Progenitor cell of endocrine pancreas (in vitro differentiated cells): ENCODE measurements around the gene NFE2L2. TPM values are rescaled to one million over a fixed set of nuclear protein-coding genes. Genes with fewer than 3 reads are reported as not detected.

Source experiments
- DNase-seq: peaks from one replicate; pipeline ENCODE4 v3.0.0; 2021; ENCODE audit warnings: low spot score; ENCODE audit not compliant: unreplicated experiment
- H3K27ac Mint-ChIP-seq: 2 replicates; pipeline ENCODE4 v1.8.0; 2021; ENCODE audit warnings: mild to moderate bottlenecking, moderate library complexity, mixed read lengths
- H3K27me3 Mint-ChIP-seq: 2 replicates; pipeline ENCODE4 v1.8.0; 2021; ENCODE audit warnings: mixed read lengths
- H3K36me3 Mint-ChIP-seq: 2 replicates; pipeline ENCODE4 v1.8.0; 2022; ENCODE audit warnings: mixed read lengths; ENCODE audit not compliant: insufficient read depth
- H3K4me1 Mint-ChIP-seq: 2 replicates; pipeline ENCODE4 v1.8.0; 2021; ENCODE audit warnings: low read depth, mixed read lengths
- H3K4me3 Mint-ChIP-seq: 2 replicates; pipeline ENCODE4 v1.8.0; 2021; ENCODE audit warnings: low read depth, mild to moderate bottlenecking, moderate library complexity, mixed read lengths
- H3K9me3 Mint-ChIP-seq: 2 replicates; pipeline ENCODE4 v1.8.0; 2021; ENCODE audit warnings: low read depth, mixed read lengths
- total RNA-seq: library from RNA; stranded (reverse); gene quantifications from 2 replicates; pipeline ENCODE4 v1.2.1, GENCODE V29; 2021
- TF ChIP-seq, protein P1 (sequence below): fragments of 200-600 bp; sonication (generic); IDR thresholded peaks from one replicate; pipeline ENCODE4 v1.5.0; 2021; ENCODE audit warnings: antibody characterized with exemption, mild to moderate bottlenecking; ENCODE audit not compliant: unreplicated experiment

NFE2L2 gene
- total RNA-seq, 1 donor from 2014 or later, result 59.1 TPM

DNA sequence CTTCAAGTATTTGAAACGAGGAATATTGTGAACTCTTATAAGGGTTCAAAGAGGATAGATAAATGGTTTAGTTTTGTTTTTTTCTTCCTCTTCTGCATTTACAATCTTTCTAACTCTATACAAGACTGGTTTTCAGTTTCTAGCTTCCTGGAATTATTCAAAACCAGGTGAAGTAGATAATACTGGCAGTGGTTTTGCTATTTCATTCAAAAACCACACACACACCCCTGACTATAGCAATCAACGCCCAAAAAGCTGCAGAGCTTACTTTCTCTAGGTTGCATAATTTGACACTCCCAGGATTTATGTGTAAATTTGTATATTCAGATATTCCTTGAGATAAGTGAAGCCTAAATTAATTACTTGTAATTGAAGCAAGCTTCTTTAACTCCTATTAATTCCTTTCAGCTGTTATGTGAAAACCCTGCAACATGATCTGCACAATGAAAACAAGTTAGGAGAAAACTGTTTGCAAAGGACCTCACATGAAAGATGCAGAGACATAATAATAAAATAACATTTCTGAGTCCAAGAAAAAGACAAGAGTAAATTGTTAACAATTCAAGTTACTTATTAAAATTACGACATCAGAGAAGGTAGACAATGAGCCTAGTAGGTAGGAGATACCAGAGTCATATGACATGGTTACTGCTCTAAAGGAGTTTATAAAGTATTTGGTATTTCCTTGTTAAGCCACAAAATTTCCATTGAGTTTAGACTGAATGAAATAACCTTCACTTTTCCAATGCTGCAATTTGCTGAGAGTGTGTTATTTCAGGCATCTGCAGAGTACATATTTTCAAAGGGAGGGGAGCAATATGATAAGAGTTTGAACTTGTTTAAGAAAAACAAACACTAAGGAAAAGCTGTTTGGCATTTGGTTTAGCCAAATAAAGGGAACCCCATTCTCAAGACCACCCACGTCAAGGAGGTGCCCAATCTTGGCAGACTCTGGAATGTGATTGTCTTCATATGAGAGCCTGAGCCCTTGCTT is 1.6 kb upstream of the NFE2L2 start:
- Mint-ChIP-seq H3K36me3 (peaks cover 2% of the 10 kb centered on the region), H3K4me3 (peak overlapping the region; percentile 84), H3K4me1 (peaks cover 35% of the 10 kb centered on the region), H3K9me3 (peaks cover 3% of the 10 kb centered on the region), H3K27ac (peak overlapping the region; percentile 99), H3K27me3 (no peaks in the 10 kb centered on the region)
- no peak for DNase-seq
- TF ChIP-seq, protein P1, sequence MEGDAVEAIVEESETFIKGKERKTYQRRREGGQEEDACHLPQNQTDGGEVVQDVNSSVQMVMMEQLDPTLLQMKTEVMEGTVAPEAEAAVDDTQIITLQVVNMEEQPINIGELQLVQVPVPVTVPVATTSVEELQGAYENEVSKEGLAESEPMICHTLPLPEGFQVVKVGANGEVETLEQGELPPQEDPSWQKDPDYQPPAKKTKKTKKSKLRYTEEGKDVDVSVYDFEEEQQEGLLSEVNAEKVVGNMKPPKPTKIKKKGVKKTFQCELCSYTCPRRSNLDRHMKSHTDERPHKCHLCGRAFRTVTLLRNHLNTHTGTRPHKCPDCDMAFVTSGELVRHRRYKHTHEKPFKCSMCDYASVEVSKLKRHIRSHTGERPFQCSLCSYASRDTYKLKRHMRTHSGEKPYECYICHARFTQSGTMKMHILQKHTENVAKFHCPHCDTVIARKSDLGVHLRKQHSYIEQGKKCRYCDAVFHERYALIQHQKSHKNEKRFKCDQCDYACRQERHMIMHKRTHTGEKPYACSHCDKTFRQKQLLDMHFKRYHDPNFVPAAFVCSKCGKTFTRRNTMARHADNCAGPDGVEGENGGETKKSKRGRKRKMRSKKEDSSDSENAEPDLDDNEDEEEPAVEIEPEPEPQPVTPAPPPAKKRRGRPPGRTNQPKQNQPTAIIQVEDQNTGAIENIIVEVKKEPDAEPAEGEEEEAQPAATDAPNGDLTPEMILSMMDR, result no peak

DNA sequence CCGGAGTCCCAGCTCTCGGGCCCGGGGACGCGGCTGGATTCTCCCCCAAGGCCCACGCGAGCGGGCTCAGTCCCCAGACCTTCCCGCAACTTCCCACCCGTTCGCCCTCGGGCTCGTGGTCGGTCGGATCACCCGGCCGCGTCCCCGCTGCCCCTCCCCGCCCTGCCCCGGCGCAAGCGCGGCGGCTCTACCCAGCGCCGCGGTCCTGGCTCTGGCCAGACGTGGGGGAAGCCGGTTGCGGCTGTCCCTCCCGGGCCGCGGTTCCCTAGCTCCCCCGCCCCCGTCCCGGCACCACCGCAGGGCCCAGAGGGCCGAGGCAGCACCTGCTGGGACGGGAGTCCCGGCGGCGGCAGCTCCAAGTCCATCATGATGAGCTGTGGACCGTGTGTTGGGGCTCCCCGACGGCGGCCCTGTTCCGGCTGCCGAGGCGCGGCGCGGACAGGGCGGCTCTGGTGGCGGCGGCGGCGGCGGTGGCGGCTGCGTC is 276 bp downstream of the NFE2L2 start:
- peaks cover 3% of the 10 kb centered on the region for H3K36me3 Mint-ChIP-seq
- H3K9me3 Mint-ChIP-seq, result peaks cover 3% of the 10 kb centered on the region
- peak overlapping the region; percentile 84 for H3K4me3 Mint-ChIP-seq
- TF ChIP-seq, protein P1, result no peak
- H3K4me1 Mint-ChIP-seq, result peaks cover 41% of the 10 kb centered on the region
- peak; percentile 27 for DNase-seq
- H3K27me3 Mint-ChIP-seq, result no peaks in the 10 kb centered on the region
- no peak overlapping the region for H3K27ac Mint-ChIP-seq

DNA sequence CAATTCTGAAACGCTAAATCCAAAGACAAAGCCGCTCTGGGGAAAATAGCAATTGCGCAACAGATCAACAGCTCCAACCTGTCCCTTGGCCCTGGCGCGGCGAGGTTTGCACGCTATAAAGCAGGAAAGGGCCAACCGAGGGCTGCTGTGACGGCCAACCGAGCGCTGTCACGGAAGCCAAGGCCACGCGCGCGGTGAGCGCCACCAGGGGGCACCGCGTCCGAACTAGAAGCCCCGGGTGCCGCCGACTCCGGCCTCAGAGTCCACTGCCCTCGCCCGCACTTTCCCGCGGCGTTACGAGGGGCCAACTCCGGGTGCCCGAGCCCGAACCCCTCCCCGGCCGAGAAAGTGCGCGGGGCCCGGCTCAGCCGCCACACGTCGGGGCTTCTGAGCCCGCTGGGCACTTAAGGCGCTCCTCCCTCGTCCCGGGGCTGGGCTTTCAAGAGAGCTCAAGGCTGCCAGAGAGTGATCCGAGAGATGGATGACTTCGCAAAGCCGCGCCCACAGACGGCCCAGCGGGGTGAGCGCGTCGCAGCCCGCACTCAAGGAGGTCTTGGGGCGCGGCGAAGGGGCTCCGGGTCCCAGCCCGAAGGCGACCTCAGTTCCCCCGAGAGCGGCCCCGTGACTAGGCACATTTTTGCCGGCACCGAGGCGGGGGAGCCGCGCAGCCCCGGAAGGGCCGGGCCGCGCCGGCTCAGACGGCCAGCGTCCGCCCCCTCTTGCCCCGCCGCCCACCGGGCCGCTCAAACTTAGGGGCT is 897 bp downstream of the NFE2L2 start:
- peak overlapping the region; percentile 84 for H3K4me3 Mint-ChIP-seq
- peaks cover 7% of the 10 kb centered on the region for H3K36me3 Mint-ChIP-seq
- H3K27me3 Mint-ChIP-seq, result no peaks in the 10 kb centered on the region
- H3K27ac Mint-ChIP-seq, result peak overlapping the region; percentile 97
- peaks cover 41% of the 10 kb centered on the region for H3K4me1 Mint-ChIP-seq
- peaks cover 3% of the 10 kb centered on the region for H3K9me3 Mint-ChIP-seq
- DNase-seq, result peak; percentile 97
- TF ChIP-seq, protein P1, result peak; percentile 89

DNA sequence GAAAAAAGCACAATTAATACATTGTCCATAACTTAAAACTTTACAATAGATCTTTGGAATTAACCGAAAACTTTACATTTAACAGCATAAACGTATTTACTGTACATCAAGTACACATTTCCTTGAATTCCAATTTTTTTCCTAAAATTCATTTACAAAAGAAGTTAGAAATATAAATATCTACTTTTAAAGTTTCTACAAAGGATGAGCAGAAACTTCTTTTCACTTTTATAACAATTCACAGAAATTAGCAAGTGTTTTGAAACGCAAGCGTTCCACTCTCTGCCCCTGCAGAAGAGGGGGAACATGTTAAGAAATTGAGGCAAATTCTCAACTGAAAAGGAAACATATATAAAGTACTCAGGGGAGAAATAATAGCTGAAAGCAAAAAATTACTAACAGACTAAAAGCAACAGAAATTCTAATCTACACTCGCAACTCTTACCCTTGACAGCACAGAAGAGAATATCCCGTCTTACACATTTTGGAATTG is 1.5 kb downstream of the NFE2L2 start:
- DNase-seq, result no peak
- Mint-ChIP-seq H3K9me3 (peaks cover 7% of the 10 kb centered on the region), H3K36me3 (peaks cover 12% of the 10 kb centered on the region), H3K4me1 (peaks cover 41% of the 10 kb centered on the region), H3K4me3 (peak overlapping the region; percentile 84), H3K27me3 (no peaks in the 10 kb centered on the region), H3K27ac (peak overlapping the region; percentile 97)
- TF ChIP-seq, protein P1, result no peak

DNA sequence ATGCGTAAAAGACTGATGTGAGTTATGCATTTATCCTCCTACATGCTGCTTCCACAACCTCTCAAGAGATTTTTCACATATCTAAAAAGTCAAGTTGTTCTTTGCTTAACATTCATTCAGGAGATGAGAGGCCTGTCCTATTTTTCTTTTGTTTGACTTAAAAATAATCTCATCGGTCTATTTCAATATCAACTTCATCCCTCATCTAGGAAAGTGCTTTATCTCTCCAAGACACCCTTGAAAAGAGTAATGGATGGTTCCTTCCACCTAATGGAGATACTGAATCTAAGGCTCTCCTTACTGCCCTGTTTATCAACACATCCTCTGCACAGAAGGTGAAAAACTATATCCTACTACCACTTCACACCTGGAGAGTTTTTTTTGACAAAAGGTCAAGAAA is 2.4 kb downstream of the NFE2L2 start:
- DNase-seq, result no peak
- peaks cover 42% of the 10 kb centered on the region for H3K4me1 Mint-ChIP-seq
- peaks cover 19% of the 10 kb centered on the region for H3K36me3 Mint-ChIP-seq
- H3K27ac Mint-ChIP-seq, result peak overlapping the region; percentile 94
- H3K9me3 Mint-ChIP-seq, result peaks cover 4% of the 10 kb centered on the region
- H3K4me3 Mint-ChIP-seq, result peak overlapping the region; percentile 84
- TF ChIP-seq, protein P1, result no peak
- H3K27me3 Mint-ChIP-seq, result no peaks in the 10 kb centered on the region
